Fibroblast of skin of abdomen (primary cell): Measurements from ENCODE around the gene CHST8. TPM values are rescaled to one million over a fixed set of nuclear protein-coding genes. Genes with fewer than 3 reads are reported as not detected.
A peak's percentile ranks its signal among the peaks of the same experiment; 100 is the strongest.
"Not testable (repeated sequence)": the region's sequence is repeated elsewhere in the genome, so short reads cannot be mapped to it uniquely, and the experiment has no call there.

Experiments
- DNase-seq: peaks from one replicate; pipeline ENCODE4 v3.0.0-alpha.2; 2013
- polyA plus RNA-seq, 2 experiments: library from polyadenylated mRNA; unstranded; fragments of 120-200 nt; gene quantifications; one replicate each; pipeline ENCODE4 v1.2.1, GENCODE V29; 2013; ENCODE audit not compliant: insufficient read length in 2 of 2

The CHST8 gene
- not detected for polyA plus RNA-seq (2013, experiment 1 of 2; ENCODE audit: insufficient read length)
- polyA plus RNA-seq (2013, experiment 2 of 2; ENCODE audit: insufficient read length) = 0.19 TPM

- DNase-seq = peak; percentile 12
Observed at GRCh38 chr19:33621811-33622504, at the start of gene CHST8. Gene CHST8 (plus strand): TSS chr19:33621953. CDS start chr19:33689262, 67,309 bp downstream.

GRCh38 chr19:33572929-33573328 is 48.8 kb upstream of the CHST8 start:
- no peak for DNase-seq

- no peak for DNase-seq
Observed at GRCh38 chr19:33574824-33575223, 46.9 kb upstream of the CHST8 start.

GRCh38 chr19:33578697-33579096 is 43.1 kb upstream of the CHST8 start:
- DNase-seq = no peak

- DNase-seq = no peak
Observed at GRCh38 chr19:33580026-33580644, 41.6 kb upstream of the CHST8 start.

- no peak for DNase-seq
Observed at GRCh38 chr19:33580645-33581037, 41.1 kb upstream of the CHST8 start.

GRCh38 chr19:33582914-33583313 is 38.8 kb upstream of the CHST8 start:
- no peak for DNase-seq

GRCh38 chr19:33587150-33587549 is 34.6 kb upstream of the CHST8 start:
- no peak for DNase-seq

- DNase-seq = no peak
Observed at GRCh38 chr19:33590224-33590623, 31.5 kb upstream of the CHST8 start.

- no peak for DNase-seq
Observed at GRCh38 chr19:33595783-33596182, 26.0 kb upstream of the CHST8 start.

GRCh38 chr19:33601583-33601982 is 20.2 kb upstream of the CHST8 start:
- DNase-seq = no peak

GRCh38 chr19:33602576-33603204 is 19.1 kb upstream of the CHST8 start:
- no peak for DNase-seq

- DNase-seq = no peak
Observed at GRCh38 chr19:33603377-33603776, 18.4 kb upstream of the CHST8 start.

- no peak for DNase-seq
Observed at GRCh38 chr19:33604651-33605050, 17.1 kb upstream of the CHST8 start.

GRCh38 chr19:33605803-33606295 is 15.9 kb upstream of the CHST8 start:
- not testable (repeated sequence) for DNase-seq

GRCh38 chr19:33606556-33606955 is 15.2 kb upstream of the CHST8 start:
- DNase-seq = no peak

- DNase-seq = no peak
Observed at GRCh38 chr19:33609353-33609752, 12.4 kb upstream of the CHST8 start.

- DNase-seq = no peak
Observed at GRCh38 chr19:33610588-33610987, 11.2 kb upstream of the CHST8 start.

- no peak for DNase-seq
Observed at GRCh38 chr19:33612928-33613619, 8.7 kb upstream of the CHST8 start.

- no peak for DNase-seq
Observed at GRCh38 chr19:33613620-33614000, 8.1 kb upstream of the CHST8 start.

GRCh38 chr19:33616346-33616745 is 5.4 kb upstream of the CHST8 start:
- no peak for DNase-seq

- no peak for DNase-seq
Observed at GRCh38 chr19:33616857-33617256, 4.9 kb upstream of the CHST8 start.

GRCh38 chr19:33618363-33618762 is 3.4 kb upstream of the CHST8 start:
- not testable (repeated sequence) for DNase-seq
